ENCODE measurements around the gene RHAG. TPM values are rescaled to one million over a fixed set of nuclear protein-coding genes. Genes with fewer than 3 reads are reported as not detected.

Gene RHAG
- polyA plus RNA-seq, 3 donors, result not detected

- no peaks in the 10 kb centered on the region for H3K27me3 ChIP-seq (ENCODE audit: control insufficient read depth in 2 of 2, insufficient read depth in 2 of 2, low read length in 2 of 2)
- H3K4me1 ChIP-seq (ENCODE audit: control insufficient read depth in 1 of 2, insufficient read depth in 2 of 2, low read length in 2 of 2), result no peaks in the 10 kb centered on the region
- no peak overlapping the region for H3K27ac Mint-ChIP-seq
- no peaks in the 10 kb centered on the region for H3K27me3 Mint-ChIP-seq (ENCODE audit: low read depth in 3 of 3)
- H3K9me3 ChIP-seq (replicated peaks in 1 of 2; ENCODE audit: control insufficient read depth in 1 of 2, insufficient read depth in 1 of 2, low read length in 2 of 2), result peaks cover 0 to 3% of the 10 kb centered on the region in 2 donors
- H3K4me3 ChIP-seq (replicated peaks in 1 of 3; ENCODE audit: low read depth in 2 of 3, low read length in 3 of 3), result no peak overlapping the region
- no peak overlapping the region for H3K4me3 Mint-ChIP-seq
- no peaks in the 10 kb centered on the region for H3K4me1 Mint-ChIP-seq
- H3K9me3 Mint-ChIP-seq, result peaks cover 0 to 6% (median 2%) of the 10 kb centered on the region in 7 donors
- DNase-seq, result no peak
- no peaks in the 10 kb centered on the region for H3K36me3 Mint-ChIP-seq
- no peak overlapping the region for H3K4me2 ChIP-seq (replicated peaks; ENCODE audit: extremely low read depth, low read length, poor library complexity, severe bottlenecking)
- no peak overlapping the region for H2AFZ ChIP-seq (ENCODE audit: insufficient read depth, low read depth, low read length, poor library complexity, severe bottlenecking)
- intact Hi-C loops (cut with micrococcal nuclease), result no loop called here
- no peak overlapping the region for H3K9ac ChIP-seq (ENCODE audit: insufficient read depth, low read length, poor library complexity, severe bottlenecking)
- no peak for TF ChIP-seq CTCF (IDR thresholded peaks at IDR 0.05)
- H3K27ac ChIP-seq (ENCODE audit: low read depth in 1 of 2, low read length in 2 of 2), result no peak overlapping the region
- H3K79me2 ChIP-seq (ENCODE audit: insufficient read depth, low read length), result no peaks in the 10 kb centered on the region
- H3K36me3 ChIP-seq (replicated peaks in 1 of 2; ENCODE audit: control insufficient read depth in 1 of 2, insufficient read depth in 2 of 2, low read length in 2 of 2), result no peaks in the 10 kb centered on the region
- no peaks in the 10 kb centered on the region for H4K20me1 ChIP-seq (ENCODE audit: insufficient read depth, low read length)
- no CpG with 5 or more reads among the region's 6 CpGs for WGBS (ENCODE audit: insufficient coverage)
These were observed 2.4 kb downstream of the RHAG start for GRCh38 chr6:49634092-49634835.

DNA sequence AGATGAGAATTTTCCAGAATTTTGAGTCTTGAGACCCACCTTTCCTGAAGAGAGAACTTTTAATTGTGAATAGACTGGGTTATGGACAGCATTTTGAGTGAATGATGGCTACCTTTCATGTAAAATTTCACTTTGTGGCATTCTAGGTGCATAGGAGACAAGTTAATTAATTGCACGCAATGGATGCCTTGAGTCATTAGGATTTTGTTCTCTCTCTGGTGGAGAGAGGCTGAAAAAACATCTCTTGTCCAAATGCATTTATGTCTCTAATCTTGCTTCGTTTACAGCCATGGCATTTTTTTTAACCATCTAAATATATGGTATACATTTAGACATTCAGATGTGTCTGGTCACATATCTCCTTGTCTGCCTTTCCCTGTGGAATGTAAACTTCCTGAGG is 3.1 kb downstream of the RHAG start:
- Histone ChIP-seq H3K9me3 (replicated peaks in 1 of 2; ENCODE audit: control insufficient read depth in 1 of 2, insufficient read depth in 1 of 2, low read length in 2 of 2) (peaks cover 0 to 3% of the 10 kb centered on the region in 2 donors), H3K4me3 (replicated peaks in 1 of 3; ENCODE audit: low read depth in 2 of 3, low read length in 3 of 3) (no peak overlapping the region), H4K20me1 (ENCODE audit: insufficient read depth, low read length) (no peaks in the 10 kb centered on the region), H2AFZ (ENCODE audit: insufficient read depth, low read depth, low read length, poor library complexity, severe bottlenecking) (no peak overlapping the region), H3K27me3 (ENCODE audit: control insufficient read depth in 2 of 2, insufficient read depth in 2 of 2, low read length in 2 of 2) (no peaks in the 10 kb centered on the region), H3K27ac (ENCODE audit: low read depth in 1 of 2, low read length in 2 of 2) (no peak overlapping the region), H3K4me1 (ENCODE audit: control insufficient read depth in 1 of 2, insufficient read depth in 2 of 2, low read length in 2 of 2) (no peaks in the 10 kb centered on the region), H3K9ac (ENCODE audit: insufficient read depth, low read length, poor library complexity, severe bottlenecking) (no peak overlapping the region), H3K36me3 (replicated peaks in 1 of 2; ENCODE audit: control insufficient read depth in 1 of 2, insufficient read depth in 2 of 2, low read length in 2 of 2) (no peaks in the 10 kb centered on the region), H3K4me2 (replicated peaks; ENCODE audit: extremely low read depth, low read length, poor library complexity, severe bottlenecking) (no peak overlapping the region), H3K79me2 (ENCODE audit: insufficient read depth, low read length) (no peaks in the 10 kb centered on the region)
- no CpG with 5 or more reads among the region's 2 CpGs for WGBS (ENCODE audit: insufficient coverage)
- Mint-ChIP-seq H3K9me3 (peaks cover 0 to 12% (median 3%) of the 10 kb centered on the region in 7 donors), H3K27me3 (ENCODE audit: low read depth in 3 of 3) (no peaks in the 10 kb centered on the region), H3K27ac (no peak overlapping the region), H3K4me1 (no peaks in the 10 kb centered on the region), H3K36me3 (no peaks in the 10 kb centered on the region), H3K4me3 (no peak overlapping the region)
- intact Hi-C loops (cut with micrococcal nuclease), result no loop called here
- DNase-seq, result no peak
- TF ChIP-seq CTCF (IDR thresholded peaks at IDR 0.05), result no peak
